HCT116 (cell line): ENCODE data around the gene ARL6IP6.
A peak's percentile ranks its signal among the peaks of the same experiment; 100 is the strongest.

ENCODE experiments used
- CTCF ChIP-seq, 3 experiments: fragments of 200-600 bp in 1 of 3; sonication (generic) in 1 of 3; IDR thresholded peaks in 2 of 3; conservative IDR thresholded peaks in 1 of 3; 2 replicates each; pipeline ENCODE4 v1.5.1; 2012 to 2017; ENCODE audit warnings: low read depth in 2 of 3, low read length in 2 of 3, antibody characterized with exemption in 1 of 3, borderline replicate concordance in 1 of 3, control low read depth in 1 of 3, mild to moderate bottlenecking in 1 of 3, mixed read lengths in 1 of 3, mixed run types in 1 of 3, moderate library complexity in 1 of 3; ENCODE audit not compliant: insufficient read depth in 1 of 3
- MAX ChIP-seq: IDR thresholded peaks from 2 replicates; pipeline ENCODE4 v1.6.1; 2012
- POLR2A ChIP-seq: IDR thresholded peaks from 2 replicates; pipeline ENCODE4 v1.7.0; 2011; ENCODE audit warnings: borderline replicate concordance; ENCODE audit not compliant: insufficient read depth, insufficient read length; ENCODE audit errors: extremely low read depth
- ZFX ChIP-seq: fragments of 450-650 bp; IDR thresholded peaks from 2 replicates; pipeline ENCODE4 v1.6.1; 2017

- no peak for TF ChIP-seq CTCF (IDR thresholded peaks at IDR 0.05 in 2 of 3, conservative IDR thresholded peaks at IDR 0.05 in 1 of 3; ENCODE audit: borderline replicate concordance in 1 of 3, insufficient read depth in 1 of 3, low read depth in 2 of 3, low read length in 2 of 3)
- peak; percentile 79; the same call in 1 of the 2 replicates for TF ChIP-seq MAX
- peak; percentile 62 for TF ChIP-seq POLR2A
- TF ChIP-seq ZFX = peak; percentile 93
These were observed 968 bp upstream of the ARL6IP6 start, which contains the start of gene PRPF40A for GRCh38 chr2:152717228-152718075.
